A673 (cell line): ENCODE results near the gene GLS. TPM values are rescaled to one million over a fixed set of nuclear protein-coding genes. Genes with fewer than 3 reads are reported as not detected.
A peak's percentile ranks its signal among the peaks of the same experiment; 100 is the strongest.

Experiments
- BruUV-seq: library from RNA; stranded (reverse); fragments of 400-500 nt; replicated peaks from 2 replicates; lab custom pipeline; 2021; lab: Mats Ljungman, UMichigan
- CTCF ChIA-PET: fragments of 300-600 bp; sonication (Branson Sonifier 250); formaldehyde crosslinking; loops from one replicate; lab custom pipeline; 2022; ENCODE audit warnings: antibody characterized with exemption; lab: Charles Lee
- POLR2A ChIA-PET: fragments of 300-600 bp; sonication (Branson Sonifier 250); formaldehyde crosslinking; loops from one replicate; lab custom pipeline; 2022; ENCODE audit warnings: antibody characterized with exemption; ENCODE audit not compliant: low non-redundant PET; lab: Charles Lee
- DNase-seq: peaks from one replicate; pipeline ENCODE4 v3.0.0-alpha.2; 2015; ENCODE audit warnings: low spot score
- H3K27ac ChIP-seq: fragments of 200-600 bp; sonication (generic); 2 replicates; pipeline ENCODE4 v1.5.1; 2016; ENCODE audit warnings: mixed run types, low read depth, mild to moderate bottlenecking, mixed read lengths, antibody characterized with exemption, low read length; ENCODE audit not compliant: poor library complexity, severe bottlenecking
- H3K27me3 ChIP-seq: fragments of 200-600 bp; sonication (generic); replicated peaks from 2 replicates; pipeline ENCODE4 v1.6.1; 2017; ENCODE audit warnings: mixed run types, low read depth, mild to moderate bottlenecking, mixed read lengths, antibody characterized with exemption, low read length; ENCODE audit not compliant: insufficient read depth, poor library complexity
- H3K36me3 ChIP-seq: fragments of 200-600 bp; sonication (generic); 2 replicates; pipeline ENCODE4 v1.6.1; 2016; ENCODE audit warnings: mixed run types, mild to moderate bottlenecking, mixed read lengths, antibody characterized with exemption, low read length; ENCODE audit not compliant: insufficient read depth, poor library complexity, severe bottlenecking
- H3K4me1 ChIP-seq: fragments of 200-600 bp; sonication (generic); 2 replicates; pipeline ENCODE4 v1.6.1; 2017; ENCODE audit warnings: mixed run types, mild to moderate bottlenecking, mixed read lengths, antibody characterized with exemption, low read length; ENCODE audit not compliant: insufficient read depth, poor library complexity, severe bottlenecking
- H3K4me3 ChIP-seq: fragments of 200-600 bp; sonication (generic); 2 replicates; pipeline ENCODE4 v1.5.1; 2016; ENCODE audit warnings: low read depth, mixed run types, mild to moderate bottlenecking, mixed read lengths, low read length; ENCODE audit not compliant: poor library complexity, severe bottlenecking
- H3K9me3 ChIP-seq: fragments of 200-600 bp; sonication (generic); 2 replicates; pipeline ENCODE4 v1.6.1; 2016; ENCODE audit warnings: mixed run types, low read depth, mild to moderate bottlenecking, mixed read lengths, antibody characterized with exemption, low read length; ENCODE audit not compliant: poor library complexity, severe bottlenecking
- EZH2 ChIP-seq: fragments of 200-600 bp; sonication (generic); IDR thresholded peaks from 2 replicates; pipeline ENCODE4 v1.6.1; 2017; ENCODE audit warnings: borderline replicate concordance, low read depth, mild to moderate bottlenecking, mixed read lengths, antibody characterized with exemption, low read length; ENCODE audit not compliant: poor library complexity, severe bottlenecking
- intact Hi-C: fragments of 100-400 bp; cut with micrococcal nuclease; formaldehyde crosslinking; loops from one replicate; pipeline ENCODE4 v1.10.0; 2022; ENCODE audit not compliant: unreplicated experiment
- total RNA-seq: library from RNA; stranded (reverse); gene quantifications from 2 replicates; pipeline ENCODE4 v1.2.3, GENCODE V29; 2021
- TF ChIP-seq, protein P1 (sequence below): fragments of 300-800, 200-600 bp; sonication (generic); conservative IDR thresholded peaks from 2 replicates; pipeline ENCODE4 v1.5.1; 2017; ENCODE audit warnings: low read depth, mild to moderate bottlenecking, antibody characterized with exemption, low read length, moderate library complexity, mixed read lengths

Gene GLS
- total RNA-seq, 1 experiment from 2014 or later, result 116 TPM

DNA sequence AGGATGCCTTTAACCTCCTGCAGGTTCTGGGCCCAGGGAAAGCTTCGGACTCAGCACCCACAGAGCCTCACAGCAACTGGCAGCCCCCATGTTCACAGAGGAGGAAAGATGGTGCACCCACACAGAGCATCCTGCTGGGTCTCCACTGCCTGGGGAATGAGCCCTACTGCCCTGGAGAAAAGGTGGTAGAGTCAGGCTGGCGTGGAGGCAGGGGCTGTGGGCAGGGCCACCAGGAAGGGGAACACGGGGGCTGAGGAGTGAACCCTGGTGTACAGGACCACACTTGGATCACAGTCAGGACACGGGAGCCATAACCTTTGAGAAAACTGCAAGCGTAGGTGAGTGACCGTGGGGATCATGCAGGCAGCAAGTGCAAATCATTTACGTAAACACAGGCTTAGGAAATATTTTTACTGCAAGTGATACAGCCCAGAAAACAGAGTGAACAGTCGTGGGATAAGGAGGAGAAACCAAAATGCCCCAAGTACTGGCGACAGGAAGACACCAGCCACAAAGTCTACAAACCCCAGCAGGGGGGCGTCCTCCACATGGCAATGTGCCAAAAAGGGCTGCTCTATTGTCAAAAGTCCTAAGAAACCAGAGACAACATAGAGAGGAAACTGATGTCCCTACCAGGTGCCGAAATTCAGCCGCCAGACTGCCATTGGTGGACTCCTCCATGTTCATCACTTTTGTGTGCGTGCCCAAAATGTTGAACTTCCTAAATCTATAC lies 105.8 kb downstream of the GLS start:
- H3K36me3 ChIP-seq, result peaks cover 67% of the 10 kb centered on the region
- peak overlapping the region; percentile 55 for H3K27ac ChIP-seq
- POLR2A ChIA-PET, result no interaction called here
- no peaks in the 10 kb centered on the region for H3K27me3 ChIP-seq
- TF ChIP-seq, protein P1, sequence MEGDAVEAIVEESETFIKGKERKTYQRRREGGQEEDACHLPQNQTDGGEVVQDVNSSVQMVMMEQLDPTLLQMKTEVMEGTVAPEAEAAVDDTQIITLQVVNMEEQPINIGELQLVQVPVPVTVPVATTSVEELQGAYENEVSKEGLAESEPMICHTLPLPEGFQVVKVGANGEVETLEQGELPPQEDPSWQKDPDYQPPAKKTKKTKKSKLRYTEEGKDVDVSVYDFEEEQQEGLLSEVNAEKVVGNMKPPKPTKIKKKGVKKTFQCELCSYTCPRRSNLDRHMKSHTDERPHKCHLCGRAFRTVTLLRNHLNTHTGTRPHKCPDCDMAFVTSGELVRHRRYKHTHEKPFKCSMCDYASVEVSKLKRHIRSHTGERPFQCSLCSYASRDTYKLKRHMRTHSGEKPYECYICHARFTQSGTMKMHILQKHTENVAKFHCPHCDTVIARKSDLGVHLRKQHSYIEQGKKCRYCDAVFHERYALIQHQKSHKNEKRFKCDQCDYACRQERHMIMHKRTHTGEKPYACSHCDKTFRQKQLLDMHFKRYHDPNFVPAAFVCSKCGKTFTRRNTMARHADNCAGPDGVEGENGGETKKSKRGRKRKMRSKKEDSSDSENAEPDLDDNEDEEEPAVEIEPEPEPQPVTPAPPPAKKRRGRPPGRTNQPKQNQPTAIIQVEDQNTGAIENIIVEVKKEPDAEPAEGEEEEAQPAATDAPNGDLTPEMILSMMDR, result no peak
- no peak for TF ChIP-seq EZH2
- CTCF ChIA-PET, result no interaction called here
- H3K9me3 ChIP-seq, result no peaks in the 10 kb centered on the region
- peaks cover 6% of the 10 kb centered on the region for H3K4me1 ChIP-seq
- H3K4me3 ChIP-seq, result no peak overlapping the region
- intact Hi-C loops, result no loop called here
- BruUV-seq, result no TSS peak
- peak; percentile 88 for DNase-seq

DNA sequence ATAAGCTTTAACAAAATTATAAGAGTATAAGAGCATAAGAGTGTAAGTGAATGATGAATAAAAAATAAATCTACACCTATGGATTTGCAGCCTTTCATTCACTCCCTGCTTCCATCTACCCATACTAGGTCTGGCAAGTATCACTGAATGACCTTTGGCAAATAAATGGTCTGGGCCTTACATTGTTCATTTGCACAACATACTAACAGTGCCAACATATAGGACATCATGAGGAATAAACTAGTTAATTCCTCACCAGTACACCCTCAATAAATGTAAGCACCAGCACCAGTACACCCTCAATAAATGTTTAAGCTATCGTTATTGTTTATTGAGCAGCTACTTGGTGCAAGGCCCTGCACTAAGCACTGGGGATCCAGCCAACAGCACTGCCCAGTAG lies 106.5 kb downstream of the GLS start:
- peaks cover 69% of the 10 kb centered on the region for H3K36me3 ChIP-seq
- H3K27me3 ChIP-seq, result no peaks in the 10 kb centered on the region
- no peak overlapping the region for H3K27ac ChIP-seq
- no peak overlapping the region for H3K4me3 ChIP-seq
- intact Hi-C loops, result no loop called here
- no TSS peak for BruUV-seq
- H3K4me1 ChIP-seq, result peaks cover 6% of the 10 kb centered on the region
- DNase-seq, result no peak
- TF ChIP-seq EZH2, result no peak
- TF ChIP-seq, protein P1, result no peak
- CTCF ChIA-PET, result no interaction called here
- POLR2A ChIA-PET, result no interaction called here
- H3K9me3 ChIP-seq, result no peaks in the 10 kb centered on the region

DNA sequence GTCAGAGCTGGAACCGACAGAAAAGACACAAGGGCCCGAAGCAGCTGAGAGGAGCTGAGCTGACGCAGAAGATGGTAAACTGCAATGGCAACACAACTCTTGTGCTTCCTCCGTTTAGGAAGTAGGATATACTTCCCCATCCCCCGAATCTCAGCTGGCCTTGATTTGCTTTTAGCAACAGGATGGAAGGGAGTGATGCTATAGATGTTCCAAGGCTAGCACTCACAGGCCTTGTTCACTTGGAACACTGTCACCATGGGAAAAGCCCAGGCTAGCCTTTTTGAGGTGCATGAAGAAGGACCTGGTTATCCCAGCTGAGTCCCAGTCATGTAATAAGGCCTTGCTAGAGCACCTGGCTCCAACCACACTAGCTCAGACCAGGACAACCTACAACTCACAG lies 107.3 kb downstream of the GLS start:
- Histone ChIP-seq H3K4me3 (no peak overlapping the region), H3K4me1 (peaks cover 6% of the 10 kb centered on the region), H3K36me3 (peaks cover 62% of the 10 kb centered on the region), H3K9me3 (no peaks in the 10 kb centered on the region), H3K27me3 (no peaks in the 10 kb centered on the region), H3K27ac (no peak overlapping the region)
- CTCF ChIA-PET, result no interaction called here
- BruUV-seq, result no TSS peak
- POLR2A ChIA-PET, result no interaction called here
- no peak for TF ChIP-seq EZH2
- TF ChIP-seq, protein P1, result no peak
- intact Hi-C loops, result no loop called here
- no peak for DNase-seq
